Activated naive CD8-positive, alpha-beta T cell (primary cell): ENCODE measurements around the gene INCENP.
A peak's percentile ranks its signal among the peaks of the same experiment; 100 is the strongest.
"Not testable (repeated sequence)": the region's sequence is repeated elsewhere in the genome, so short reads cannot be mapped to it uniquely, and the experiment has no call there.

Experiments
- H3K27ac Mint-ChIP-seq: one replicate; pipeline ENCODE4 v1.8.0; 2021; ENCODE audit warnings: mixed read lengths
- H3K27me3 Mint-ChIP-seq: one replicate; pipeline ENCODE4 v1.8.0; 2021; ENCODE audit warnings: mixed read lengths
- H3K36me3 Mint-ChIP-seq: one replicate; pipeline ENCODE4 v1.8.0; 2021; ENCODE audit warnings: mixed read lengths
- H3K4me1 Mint-ChIP-seq: one replicate; pipeline ENCODE4 v1.8.0; 2021; ENCODE audit warnings: low read depth, mixed read lengths
- H3K4me3 Mint-ChIP-seq: one replicate; pipeline ENCODE4 v1.8.0; 2021; ENCODE audit warnings: mild to moderate bottlenecking, mixed read lengths
- H3K9me3 Mint-ChIP-seq: one replicate; pipeline ENCODE4 v1.8.0; 2021; ENCODE audit warnings: low read depth, mixed read lengths

INCENP gene

DNA sequence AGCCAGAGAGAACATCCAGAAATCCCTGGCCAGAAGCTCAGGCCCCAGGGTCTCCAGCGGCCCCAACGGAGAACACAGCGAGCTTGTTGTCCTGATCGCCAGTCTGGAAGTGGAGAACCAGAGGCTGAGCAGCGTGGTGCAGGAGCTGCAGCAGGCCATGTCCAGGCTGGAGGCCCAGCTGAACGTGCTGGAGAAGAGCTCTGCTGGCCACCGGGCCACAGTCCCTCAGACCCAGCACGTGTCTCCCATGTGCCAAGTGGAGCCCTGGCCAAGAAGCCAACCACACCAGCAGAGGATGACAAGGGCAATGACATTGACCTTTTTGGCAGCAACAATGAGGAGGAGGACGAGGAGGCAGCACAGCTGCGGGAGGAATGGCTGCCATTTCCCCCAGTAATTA lies 45.6 kb downstream of the INCENP start:
- Mint-ChIP-seq H3K27ac (no peak overlapping the region), H3K4me1 (peaks cover 4% of the 10 kb centered on the region), H3K4me3 (no peak overlapping the region), H3K9me3 (no peaks in the 10 kb centered on the region), H3K27me3 (peaks cover 15% of the 10 kb centered on the region), H3K36me3 (no peaks in the 10 kb centered on the region)

DNA sequence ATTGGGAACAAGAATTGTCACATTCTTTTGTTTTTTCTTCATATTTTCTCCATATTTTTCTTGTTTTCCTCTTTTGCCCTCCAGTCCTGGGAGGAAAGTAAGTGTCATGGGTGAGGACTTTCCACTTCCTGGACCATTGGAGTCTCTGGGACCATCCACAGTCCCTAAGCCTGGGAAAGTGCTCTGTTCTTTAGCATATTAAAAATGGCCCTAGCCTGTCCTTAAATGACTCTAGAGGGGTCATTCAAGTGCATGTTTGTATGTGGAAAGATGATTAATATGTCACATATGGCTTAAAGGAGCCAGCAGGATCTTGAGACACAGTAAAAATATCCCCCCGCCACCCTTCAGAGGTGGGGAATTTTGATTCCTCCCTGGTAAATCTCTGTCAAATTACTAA lies 46.1 kb downstream of the INCENP start:
- Mint-ChIP-seq H3K27me3 (peaks cover 17% of the 10 kb centered on the region), H3K4me1 (peaks cover 4% of the 10 kb centered on the region), H3K36me3 (no peaks in the 10 kb centered on the region), H3K27ac (no peak overlapping the region), H3K4me3 (no peak overlapping the region), H3K9me3 (no peaks in the 10 kb centered on the region)

GRCh38 chr11:62171261-62171723 lies 47.5 kb downstream of the INCENP start:
- Mint-ChIP-seq H3K27me3 (peaks cover 14% of the 10 kb centered on the region), H3K9me3 (no peaks in the 10 kb centered on the region), H3K4me3 (peak overlapping the region; percentile 30), H3K4me1 (peaks cover 4% of the 10 kb centered on the region), H3K27ac (no peak overlapping the region), H3K36me3 (no peaks in the 10 kb centered on the region)

DNA sequence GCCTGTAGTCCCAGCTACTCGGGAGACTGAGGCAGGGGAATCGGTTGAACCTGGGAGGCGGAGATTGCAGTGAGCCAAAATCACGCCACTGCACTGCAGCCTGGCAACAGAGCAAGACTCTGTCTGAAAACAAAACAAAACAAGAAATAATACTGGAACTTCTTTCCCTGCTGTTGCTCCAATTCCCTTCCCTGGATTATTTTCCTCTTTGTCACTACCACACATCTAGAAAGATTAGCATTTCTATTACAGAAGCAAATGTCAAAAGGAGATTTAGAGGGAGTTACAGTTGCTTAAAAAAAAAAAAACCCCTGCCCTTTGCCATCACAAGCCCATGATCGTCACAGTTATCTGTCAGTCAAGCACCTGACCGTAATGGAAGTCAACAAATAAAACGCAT lies 48.5 kb downstream of the INCENP start:
- no peak overlapping the region for H3K27ac Mint-ChIP-seq
- no peak overlapping the region for H3K4me3 Mint-ChIP-seq
- peaks cover 4% of the 10 kb centered on the region for H3K4me1 Mint-ChIP-seq
- H3K36me3 Mint-ChIP-seq, result no peaks in the 10 kb centered on the region
- no peaks in the 10 kb centered on the region for H3K9me3 Mint-ChIP-seq
- peaks cover 14% of the 10 kb centered on the region for H3K27me3 Mint-ChIP-seq

DNA sequence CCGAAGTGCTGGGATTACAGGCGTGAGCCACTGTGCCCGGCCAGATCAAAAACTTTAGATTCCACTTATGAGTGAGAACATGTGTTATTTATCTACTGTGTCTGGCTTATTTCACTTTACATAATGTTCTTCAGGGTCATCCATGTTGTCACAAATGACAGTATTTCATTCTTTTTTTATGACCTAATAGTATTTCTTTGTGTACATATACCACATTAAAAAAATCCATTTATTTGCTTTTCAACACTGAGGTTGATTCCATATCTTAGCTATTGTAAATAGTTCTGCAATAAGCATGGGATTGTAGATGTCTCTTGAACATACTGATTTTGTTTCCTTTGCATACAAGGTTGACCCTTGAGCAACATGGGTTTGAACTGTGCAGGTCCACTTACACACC lies 53.0 kb downstream of the INCENP start:
- no peaks in the 10 kb centered on the region for H3K36me3 Mint-ChIP-seq
- H3K4me1 Mint-ChIP-seq, result no peaks in the 10 kb centered on the region
- peaks cover 5% of the 10 kb centered on the region for H3K27me3 Mint-ChIP-seq
- no peak overlapping the region for H3K27ac Mint-ChIP-seq
- no peaks in the 10 kb centered on the region for H3K9me3 Mint-ChIP-seq
- H3K4me3 Mint-ChIP-seq, result no peak overlapping the region

DNA sequence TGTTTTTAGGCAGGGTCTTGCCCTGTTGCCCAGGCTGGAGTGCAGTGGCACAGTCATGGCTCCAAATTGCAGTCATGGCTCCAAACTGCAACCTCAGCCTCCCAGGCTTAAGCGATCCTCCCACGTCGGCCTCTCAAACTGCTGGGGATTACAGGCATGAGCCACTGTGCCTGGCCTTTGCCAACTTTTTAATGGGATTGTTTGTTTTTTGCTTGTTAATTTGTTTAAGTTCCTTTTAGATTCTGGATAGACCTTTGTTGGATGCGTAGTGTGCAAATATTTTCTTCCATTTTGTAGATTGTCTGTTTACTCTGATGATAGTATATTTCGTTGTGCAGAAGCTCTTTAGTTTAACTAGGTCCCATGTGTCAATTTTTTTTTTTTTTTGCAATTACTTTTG lies 56.2 kb downstream of the INCENP start:
- Mint-ChIP-seq H3K27me3 (peaks cover 8% of the 10 kb centered on the region), H3K36me3 (peaks cover under 1% of the 10 kb centered on the region), H3K27ac (no peak overlapping the region), H3K4me1 (no peaks in the 10 kb centered on the region), H3K9me3 (no peaks in the 10 kb centered on the region), H3K4me3 (no peak overlapping the region)

GRCh38 chr11:62181097-62181496 lies 57.3 kb downstream of the INCENP start:
- Mint-ChIP-seq H3K27ac (no peak overlapping the region), H3K4me1 (no peaks in the 10 kb centered on the region)

GRCh38 chr11:62182147-62182891 lies 58.5 kb downstream of the INCENP start:
- no peak overlapping the region for H3K4me3 Mint-ChIP-seq
- peaks cover 12% of the 10 kb centered on the region for H3K27me3 Mint-ChIP-seq
- H3K4me1 Mint-ChIP-seq, result no peaks in the 10 kb centered on the region
- peaks cover 3% of the 10 kb centered on the region for H3K36me3 Mint-ChIP-seq
- no peak overlapping the region for H3K27ac Mint-ChIP-seq
- H3K9me3 Mint-ChIP-seq, result no peaks in the 10 kb centered on the region

More at GRCh38 chr11:62181097-62181496, 57.3 kb downstream of the INCENP start:
- H3K27me3 Mint-ChIP-seq, result peaks cover 11% of the 10 kb centered on the region
- H3K4me3 Mint-ChIP-seq, result no peak overlapping the region
- peaks cover 3% of the 10 kb centered on the region for H3K36me3 Mint-ChIP-seq
- H3K9me3 Mint-ChIP-seq, result no peaks in the 10 kb centered on the region

DNA sequence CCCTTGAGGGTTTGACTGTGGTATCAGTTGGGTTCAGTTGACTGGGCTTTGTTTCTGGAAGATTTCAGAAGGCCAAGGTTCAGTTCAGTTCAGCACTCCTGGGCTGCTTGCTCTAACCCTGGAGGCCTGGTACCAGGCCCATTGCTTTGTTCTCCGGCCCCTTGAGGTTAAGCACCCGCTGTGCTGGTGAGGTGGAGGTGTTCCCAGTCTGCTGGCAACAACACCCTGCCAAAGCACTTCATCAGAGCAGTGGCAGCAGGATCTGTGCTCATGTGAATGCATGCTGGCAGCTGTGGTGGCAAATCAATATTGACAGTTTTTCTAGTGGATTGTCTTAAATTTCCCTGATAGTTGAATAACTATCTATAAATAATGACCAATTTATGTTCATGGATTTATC lies 62.4 kb downstream of the INCENP start:
- H3K4me3 Mint-ChIP-seq, result no peak overlapping the region
- H3K27me3 Mint-ChIP-seq, result peaks cover 23% of the 10 kb centered on the region
- peaks cover 3% of the 10 kb centered on the region for H3K36me3 Mint-ChIP-seq
- no peaks in the 10 kb centered on the region for H3K9me3 Mint-ChIP-seq
- H3K27ac Mint-ChIP-seq, result no peak overlapping the region
- no peaks in the 10 kb centered on the region for H3K4me1 Mint-ChIP-seq

- no peaks in the 10 kb centered on the region for H3K4me1 Mint-ChIP-seq
- no peaks in the 10 kb centered on the region for H3K9me3 Mint-ChIP-seq
- no peak within 1 kb of the TSS for H3K4me3 Mint-ChIP-seq
- no peak within 1 kb of the TSS for H3K27ac Mint-ChIP-seq
- peaks cover 2% of the 10 kb centered on the region for H3K36me3 Mint-ChIP-seq
- peaks cover 26% of the 10 kb centered on the region for H3K27me3 Mint-ChIP-seq
Measured at GRCh38 chr11:62190011-62190410, 66.2 kb downstream of the INCENP start, which contains the start of gene SCGB1D1. Gene SCGB1D1, plus strand, starts transcription at chr11:62190216. Its CDS starts 69 bp downstream, at chr11:62190285.

GRCh38 chr11:62193952-62194351 lies 70.1 kb downstream of the INCENP start:
- Mint-ChIP-seq H3K4me1 (no peaks in the 10 kb centered on the region), H3K4me3 (no peak overlapping the region), H3K36me3 (no peaks in the 10 kb centered on the region), H3K27ac (no peak overlapping the region), H3K9me3 (no peaks in the 10 kb centered on the region), H3K27me3 (peaks cover 27% of the 10 kb centered on the region)

- peaks cover 26% of the 10 kb centered on the region for H3K27me3 Mint-ChIP-seq
- H3K9me3 Mint-ChIP-seq, result not testable (repeated sequence)
Measured at GRCh38 chr11:62195010-62195409, 71.2 kb downstream of the INCENP start.

GRCh38 chr11:62195945-62196344 lies 72.1 kb downstream of the INCENP start:
- no peaks in the 10 kb centered on the region for H3K4me1 Mint-ChIP-seq
- no peaks in the 10 kb centered on the region for H3K36me3 Mint-ChIP-seq
- peaks cover 23% of the 10 kb centered on the region for H3K27me3 Mint-ChIP-seq
- H3K27ac Mint-ChIP-seq, result no peak overlapping the region
- no peak overlapping the region for H3K4me3 Mint-ChIP-seq
- H3K9me3 Mint-ChIP-seq, result no peaks in the 10 kb centered on the region

More at GRCh38 chr11:62195010-62195409, 71.2 kb downstream of the INCENP start:
- H3K4me3 Mint-ChIP-seq, H3K4me1 Mint-ChIP-seq, H3K27ac Mint-ChIP-seq, H3K36me3 Mint-ChIP-seq: not testable (repeated sequence)

GRCh38 chr11:62197400-62197799 lies 73.6 kb downstream of the INCENP start:
- H3K27me3 Mint-ChIP-seq, result peaks cover 20% of the 10 kb centered on the region
- not testable (repeated sequence) for H3K36me3 Mint-ChIP-seq, H3K4me3 Mint-ChIP-seq, H3K4me1 Mint-ChIP-seq, H3K9me3 Mint-ChIP-seq, H3K27ac Mint-ChIP-seq

- Mint-ChIP-seq H3K36me3 (no peaks in the 10 kb centered on the region), H3K9me3 (no peaks in the 10 kb centered on the region), H3K27me3 (peaks cover 6% of the 10 kb centered on the region), H3K4me3 (no peak overlapping the region), H3K4me1 (no peaks in the 10 kb centered on the region), H3K27ac (no peak overlapping the region)
Measured at GRCh38 chr11:62201376-62201775, 77.6 kb downstream of the INCENP start.
